Hepatocyte (in vitro differentiated cells): ENCODE results near the gene NDUFV1. TPM values are rescaled to one million over a fixed set of nuclear protein-coding genes. Genes with fewer than 3 reads are reported as not detected.

Source experiments
- DNase-seq: peaks from one replicate; pipeline ENCODE4 v3.0.0-alpha.2; 2016; ENCODE audit warnings: low spot score
- H2AFZ ChIP-seq: fragments of 200-600 bp; sonication (generic); 2 replicates; pipeline ENCODE4 v1.6.0; 2016; ENCODE audit warnings: antibody characterized with exemption, mild to moderate bottlenecking
- H3K27ac ChIP-seq: fragments of 200-600 bp; sonication (generic); 2 replicates; pipeline ENCODE4 v1.5.1; 2016; ENCODE audit warnings: mild to moderate bottlenecking
- H3K27me3 ChIP-seq: fragments of 200-600 bp; sonication (generic); 2 replicates; pipeline ENCODE4 v1.6.1; 2016
- H3K36me3 ChIP-seq: fragments of 200-600 bp; sonication (generic); replicated peaks from 2 replicates; pipeline ENCODE4 v1.5.1; 2016; ENCODE audit warnings: low read depth; ENCODE audit not compliant: insufficient read depth
- H3K4me1 ChIP-seq: fragments of 200-600 bp; sonication (generic); 2 replicates; pipeline ENCODE4 v1.5.1; 2016; ENCODE audit warnings: mild to moderate bottlenecking, moderate library complexity; ENCODE audit not compliant: insufficient read depth
- H3K4me2 ChIP-seq: fragments of 200-600 bp; sonication (generic); 2 replicates; pipeline ENCODE4 v1.6.0; 2016
- H3K4me3 ChIP-seq: fragments of 200-600 bp; sonication (generic); 2 replicates; pipeline ENCODE4 v1.5.1; 2016; ENCODE audit warnings: mild to moderate bottlenecking
- H3K79me2 ChIP-seq: fragments of 200-600 bp; sonication (generic); 2 replicates; pipeline ENCODE4 v1.6.0; 2017; ENCODE audit warnings: mild to moderate bottlenecking
- H3K9me2 ChIP-seq: fragments of 200-600 bp; sonication (generic); replicated peaks from 2 replicates; pipeline ENCODE4 v1.6.0; 2017; ENCODE audit warnings: mild to moderate bottlenecking; ENCODE audit not compliant: insufficient read depth
- H3K9me3 ChIP-seq: fragments of 200-600 bp; sonication (generic); 2 replicates; pipeline ENCODE4 v1.5.1; 2016; ENCODE audit warnings: low read depth, mild to moderate bottlenecking
- H4K20me1 ChIP-seq: fragments of 200-600 bp; sonication (generic); 2 replicates; pipeline ENCODE4 v1.6.0; 2016; ENCODE audit warnings: mild to moderate bottlenecking; ENCODE audit not compliant: insufficient read depth, poor library complexity, severe bottlenecking
- EZH2 ChIP-seq: fragments of 200-600 bp; sonication (generic); IDR thresholded peaks from 2 replicates; pipeline ENCODE4 v1.6.1; 2016; ENCODE audit warnings: antibody characterized with exemption, mild to moderate bottlenecking, borderline replicate concordance
- EZH2phosphoT487 ChIP-seq: fragments of 200-600 bp; sonication (generic); IDR thresholded peaks from one replicate; pipeline ENCODE4 v1.6.1; 2018; ENCODE audit warnings: antibody characterized with exemption, mild to moderate bottlenecking, low read depth, moderate library complexity; ENCODE audit not compliant: unreplicated experiment, severe bottlenecking
- WGBS: methylation state at CpG from one replicate; pipeline ENCODE4 v1.1.6; 2016; ENCODE audit warnings: low lambda C conversion rate; ENCODE audit errors: missing lambda C conversion rate; 5-methylcytosine and 5-hydroxymethylcytosine counted together
- polyA plus RNA-seq: library from polyadenylated mRNA; unstranded; fragments of >200 nt; fragmentation: Nextera tagmentation; extraction: Ambion mirVana; gene quantifications from 2 replicates; pipeline ENCODE4 v1.2.1, GENCODE V29; 2016
- total RNA-seq: library from RNA; depleted of rRNA; stranded (reverse); fragments of >200 nt; gene quantifications from 2 replicates; pipeline ENCODE4 v1.2.3, GENCODE V29; 2014
- TF ChIP-seq, protein P1 (sequence below): fragments of 200-600 bp; sonication (generic); IDR thresholded peaks from 2 replicates; pipeline ENCODE4 v1.5.1; 2016; ENCODE audit warnings: antibody characterized with exemption, mild to moderate bottlenecking; ENCODE audit not compliant: poor library complexity

The NDUFV1 gene
- total and polyA plus RNA-seq, 2 experiments from 2014 or later, result 194 to 226 TPM

DNA sequence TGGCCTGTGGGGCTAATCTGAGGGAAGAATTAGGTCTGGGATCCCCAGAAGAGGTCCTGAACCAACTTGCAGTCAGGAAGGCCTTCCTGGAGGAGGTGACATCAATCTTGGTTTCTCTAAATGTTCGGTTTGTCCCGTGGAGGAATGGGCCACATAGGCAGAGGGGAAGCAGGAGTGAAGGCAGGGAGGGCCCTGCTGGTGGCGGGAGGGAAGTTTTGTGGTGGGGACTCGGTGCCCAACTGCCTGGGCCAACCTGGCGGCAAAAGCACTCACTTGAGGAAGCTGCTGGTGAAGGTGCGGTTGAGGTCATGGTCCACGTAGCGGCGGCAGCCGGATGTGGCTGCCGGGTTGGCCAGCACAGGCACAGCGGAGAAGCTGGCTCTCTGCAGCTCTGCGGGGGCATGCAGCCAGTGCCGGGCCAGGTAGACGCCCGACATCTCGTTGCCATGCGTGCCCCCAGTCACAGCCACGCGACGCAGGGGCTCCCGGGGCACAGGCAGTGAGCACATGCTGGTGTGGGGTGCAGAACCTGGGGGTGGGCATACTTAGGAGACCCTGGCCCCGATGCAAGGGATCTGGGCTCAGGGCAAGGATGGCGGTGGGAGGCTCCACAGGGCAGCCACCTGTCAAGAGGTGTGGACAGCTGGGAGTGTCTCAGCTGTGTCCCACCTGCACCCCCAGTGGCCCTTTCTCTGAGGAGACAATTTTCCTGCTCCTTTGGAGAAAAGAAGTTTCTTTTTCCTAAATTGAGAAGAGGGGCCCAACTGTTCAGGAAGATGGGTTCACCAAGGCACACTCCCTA is 40.0 kb downstream of the NDUFV1 start:
- H3K36me3 ChIP-seq, result no peaks in the 10 kb centered on the region
- H3K4me2 ChIP-seq, result no peak overlapping the region
- no peak overlapping the region for H2AFZ ChIP-seq
- no peaks in the 10 kb centered on the region for H3K4me1 ChIP-seq
- DNase-seq, result no peak
- TF ChIP-seq, protein P1, sequence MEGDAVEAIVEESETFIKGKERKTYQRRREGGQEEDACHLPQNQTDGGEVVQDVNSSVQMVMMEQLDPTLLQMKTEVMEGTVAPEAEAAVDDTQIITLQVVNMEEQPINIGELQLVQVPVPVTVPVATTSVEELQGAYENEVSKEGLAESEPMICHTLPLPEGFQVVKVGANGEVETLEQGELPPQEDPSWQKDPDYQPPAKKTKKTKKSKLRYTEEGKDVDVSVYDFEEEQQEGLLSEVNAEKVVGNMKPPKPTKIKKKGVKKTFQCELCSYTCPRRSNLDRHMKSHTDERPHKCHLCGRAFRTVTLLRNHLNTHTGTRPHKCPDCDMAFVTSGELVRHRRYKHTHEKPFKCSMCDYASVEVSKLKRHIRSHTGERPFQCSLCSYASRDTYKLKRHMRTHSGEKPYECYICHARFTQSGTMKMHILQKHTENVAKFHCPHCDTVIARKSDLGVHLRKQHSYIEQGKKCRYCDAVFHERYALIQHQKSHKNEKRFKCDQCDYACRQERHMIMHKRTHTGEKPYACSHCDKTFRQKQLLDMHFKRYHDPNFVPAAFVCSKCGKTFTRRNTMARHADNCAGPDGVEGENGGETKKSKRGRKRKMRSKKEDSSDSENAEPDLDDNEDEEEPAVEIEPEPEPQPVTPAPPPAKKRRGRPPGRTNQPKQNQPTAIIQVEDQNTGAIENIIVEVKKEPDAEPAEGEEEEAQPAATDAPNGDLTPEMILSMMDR, result no peak
- TF ChIP-seq EZH2phosphoT487 (no peak), EZH2 (no peak)
- H3K9me2 ChIP-seq, result no peaks in the 10 kb centered on the region
- WGBS, result 92% methylated on average over 24 of the region's 24 CpGs
- H3K4me3 ChIP-seq, result no peak overlapping the region
- H4K20me1 ChIP-seq, result no peaks in the 10 kb centered on the region
- H3K27ac ChIP-seq, result no peak overlapping the region
- no peaks in the 10 kb centered on the region for H3K9me3 ChIP-seq
- no peaks in the 10 kb centered on the region for H3K27me3 ChIP-seq
- no peaks in the 10 kb centered on the region for H3K79me2 ChIP-seq

DNA sequence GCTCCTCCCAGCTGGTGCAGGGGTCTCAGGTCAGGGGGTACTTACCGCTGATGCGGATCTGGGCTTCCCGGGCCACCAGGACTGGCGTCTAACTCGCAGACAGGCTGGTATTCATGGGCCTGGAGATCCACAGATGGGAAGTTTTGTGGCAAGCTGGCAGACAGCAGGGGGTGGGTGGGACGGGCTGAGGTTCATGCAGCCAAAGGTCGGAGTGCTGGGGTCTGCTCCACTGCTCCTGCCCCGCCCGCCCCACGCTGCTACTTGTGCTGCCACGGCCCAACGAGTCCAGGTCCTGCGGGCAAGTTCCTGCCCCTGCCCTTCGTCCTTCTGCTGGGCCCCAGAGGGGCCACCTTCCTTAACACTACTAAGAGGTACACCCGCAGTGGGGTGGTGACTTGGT is 40.7 kb downstream of the NDUFV1 start:
- Histone ChIP-seq H2AFZ (no peak overlapping the region), H3K4me1 (no peaks in the 10 kb centered on the region), H3K36me3 (no peaks in the 10 kb centered on the region), H4K20me1 (no peaks in the 10 kb centered on the region), H3K9me3 (no peaks in the 10 kb centered on the region), H3K4me3 (no peak overlapping the region), H3K79me2 (no peaks in the 10 kb centered on the region), H3K27ac (no peak overlapping the region), H3K27me3 (no peaks in the 10 kb centered on the region), H3K4me2 (no peak overlapping the region), H3K9me2 (no peaks in the 10 kb centered on the region)
- peak; percentile 5 for DNase-seq
- TF ChIP-seq, protein P1, result no peak
- no peak for TF ChIP-seq EZH2phosphoT487
- no peak for TF ChIP-seq EZH2
- 88% methylated on average over 7 of the region's 15 CpGs for WGBS

DNA sequence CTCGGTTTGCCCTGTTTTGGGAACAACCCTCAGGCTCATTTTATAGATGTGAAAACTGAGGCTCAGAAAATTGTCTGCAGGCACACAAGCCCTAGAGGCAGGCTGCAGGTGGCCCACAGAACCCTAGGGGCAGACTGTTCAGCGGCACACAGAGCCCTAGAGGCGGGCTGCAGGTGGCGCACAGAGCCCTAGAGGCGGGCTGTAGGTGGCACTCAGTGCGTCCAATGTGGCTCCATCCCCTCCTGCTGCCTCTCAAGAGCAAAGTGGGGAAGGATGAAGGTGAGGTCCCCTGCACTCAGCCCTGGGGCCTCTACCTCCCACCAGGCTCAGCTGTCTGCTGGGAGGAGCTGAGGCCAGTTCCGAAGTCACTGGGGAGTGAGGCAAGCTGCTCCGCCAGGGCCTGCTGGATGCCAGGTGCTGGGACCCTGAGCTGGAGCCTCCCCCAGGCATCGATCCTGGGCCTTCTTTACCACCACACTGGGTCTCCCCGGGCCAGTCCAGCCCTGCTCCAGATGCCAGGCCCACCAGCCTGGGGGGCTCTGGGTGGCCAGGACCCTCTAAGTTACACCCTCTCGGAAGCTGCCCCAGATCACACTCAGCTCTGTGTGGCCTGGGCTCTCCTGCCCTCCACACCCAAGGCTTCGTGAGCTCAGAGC is 41.5 kb downstream of the NDUFV1 start:
- TF ChIP-seq, protein P1, result no peak
- TF ChIP-seq EZH2phosphoT487 (no peak), EZH2 (no peak)
- no peak overlapping the region for H3K27ac ChIP-seq
- H3K4me1 ChIP-seq, result no peaks in the 10 kb centered on the region

More for the DNA sequence above, 41.5 kb downstream of the NDUFV1 start:
- DNase-seq, result peak; percentile 16
- H2AFZ ChIP-seq, result no peak overlapping the region
- no peak overlapping the region for H3K4me2 ChIP-seq
- H3K27me3 ChIP-seq, result no peaks in the 10 kb centered on the region
- no peaks in the 10 kb centered on the region for H3K79me2 ChIP-seq
- WGBS, result 81% methylated on average over 12 of the region's 12 CpGs
- H4K20me1 ChIP-seq, result no peaks in the 10 kb centered on the region
- no peak overlapping the region for H3K4me3 ChIP-seq
- no peaks in the 10 kb centered on the region for H3K9me2 ChIP-seq
- H3K36me3 ChIP-seq, result no peaks in the 10 kb centered on the region
- H3K9me3 ChIP-seq, result no peaks in the 10 kb centered on the region
